NCI-H187 treated with DMSO at 0.1 percent for 48 hours (cell line): ENCODE results near the gene PROK1.
"Not testable (repeated sequence)": the region's sequence is repeated elsewhere in the genome, so short reads cannot be mapped to it uniquely, and the experiment has no call there.

ENCODE experiments used
- DNase-seq: peaks from one replicate; lab custom pipeline; 2025; lab: John Stamatoyannopoulos, UW

The PROK1 gene

GRCh38 chr1:110450929-110451328 is at the start of gene PROK1:
Gene PROK1, plus strand, starts transcription at chr1:110451149. Its CDS starts 68 bp downstream, at chr1:110451217.
- DNase-seq: no peak

GRCh38 chr1:110403805-110404204 is 47.1 kb upstream of the PROK1 start:
- DNase-seq: no peak

- DNase-seq: no peak
These were observed 46.5 kb upstream of the PROK1 start for GRCh38 chr1:110404401-110404800.

GRCh38 chr1:110406407-110406806 is 44.5 kb upstream of the PROK1 start:
- not testable (repeated sequence) for DNase-seq

GRCh38 chr1:110407260-110408210 is 43.4 kb upstream of the PROK1 start, which contains the start of gene LAMTOR5:
Gene LAMTOR5, minus strand, starts transcription at chr1:110407694. Its CDS starts 74 bp downstream, at chr1:110407620.
- DNase-seq: peak; percentile 54

GRCh38 chr1:110408488-110408887 is 42.5 kb upstream of the PROK1 start:
- DNase-seq: no peak

- DNase-seq: no peak
These were observed 41.6 kb upstream of the PROK1 start for GRCh38 chr1:110409316-110409715.

GRCh38 chr1:110411173-110411735 is 39.7 kb upstream of the PROK1 start:
- DNase-seq: no peak

GRCh38 chr1:110412576-110412975 is 38.4 kb upstream of the PROK1 start:
- no peak for DNase-seq

- not testable (repeated sequence) for DNase-seq
These were observed 37.9 kb upstream of the PROK1 start for GRCh38 chr1:110413045-110413444.

GRCh38 chr1:110418729-110419128 is 32.2 kb upstream of the PROK1 start:
- DNase-seq: no peak

GRCh38 chr1:110420023-110420662 is 30.8 kb upstream of the PROK1 start:
- no peak for DNase-seq

GRCh38 chr1:110420874-110421793 is 29.8 kb upstream of the PROK1 start:
- no peak for DNase-seq

GRCh38 chr1:110424699-110425611 is 26.0 kb upstream of the PROK1 start:
- DNase-seq: no peak

GRCh38 chr1:110425612-110426152 is 25.3 kb upstream of the PROK1 start:
- no peak for DNase-seq

GRCh38 chr1:110426854-110427253 is 24.1 kb upstream of the PROK1 start:
- no peak for DNase-seq

- no peak for DNase-seq
These were observed 22.0 kb upstream of the PROK1 start for GRCh38 chr1:110428946-110429345.

- DNase-seq: no peak
These were observed 20.6 kb upstream of the PROK1 start for GRCh38 chr1:110430366-110430765.

- DNase-seq: no peak
These were observed 20.0 kb upstream of the PROK1 start for GRCh38 chr1:110430901-110431300.

GRCh38 chr1:110433213-110433612 is 17.7 kb upstream of the PROK1 start:
- no peak for DNase-seq
